Panc1 (cell line): ENCODE results near the gene OR6B2.

Experiments
- CTCF ChIP-seq: fragments of 450-650 bp; IDR thresholded peaks from 2 replicates; pipeline ENCODE4 v1.5.1; 2017; ENCODE audit warnings: mild to moderate bottlenecking
- POLR2AphosphoS5 ChIP-seq: IDR thresholded peaks from 2 replicates; pipeline ENCODE4 v1.6.1; 2012; ENCODE audit warnings: mild to moderate bottlenecking, low read depth, low read length, moderate library complexity

- TF ChIP-seq CTCF (no peak), POLR2AphosphoS5 (no peak)
Measured at GRCh38 chr2:240043279-240043989, 13.2 kb upstream of the OR6B2 start.
